Uterus (tissue), 4 donors: ENCODE results near the gene DPEP2NB. TPM values are rescaled to one million over a fixed set of nuclear protein-coding genes. Genes with fewer than 3 reads are reported as not detected.

ENCODE experiments used
- DNase-seq, 2 donors: peaks; one replicate each; pipeline ENCODE4 v3.0.0-alpha.2; 2019 to 2020
- H3K27ac ChIP-seq, 2 donors: fragments of 200-600 bp; sonication (generic); 1 replicate in 1 of 2; 2 replicates in 1 of 2; pipeline ENCODE4 v1.5.1; 2016 to 2018
- H3K27me3 ChIP-seq, 2 donors: fragments of 200-600 bp; sonication (generic); one replicate each; pipeline ENCODE4 v1.5.1; 2018 to 2019; ENCODE audit warnings: control low read depth in 1 of 2
- H3K36me3 ChIP-seq, 2 donors: fragments of 200-600 bp; sonication (generic); one replicate each; pipeline ENCODE4 v1.5.1; 2019; ENCODE audit warnings: control low read depth in 1 of 2
- H3K4me1 ChIP-seq, 2 donors: fragments of 200-600 bp; sonication (generic); one replicate each; pipeline ENCODE4 v1.5.1; 2018 to 2019; ENCODE audit warnings: control low read depth in 1 of 2
- H3K4me3 ChIP-seq, 2 donors: fragments of 200-600 bp; sonication (generic); 1 replicate in 1 of 2; 2 replicates in 1 of 2; pipeline ENCODE4 v1.5.1; 2018 to 2019; ENCODE audit warnings: mild to moderate bottlenecking in 1 of 2
- H3K9me3 ChIP-seq, 2 donors: fragments of 200-600 bp; sonication (generic); one replicate each; pipeline ENCODE4 v1.5.1; 2019; ENCODE audit warnings: control low read depth in 1 of 2
- POLR2A ChIP-seq, 2 donors: fragments of 450-650 bp; IDR thresholded peaks; one replicate each; pipeline ENCODE4 v1.6.1; 2016; ENCODE audit warnings: antibody characterized with exemption in 2 of 2, mild to moderate bottlenecking in 1 of 2, moderate library complexity in 1 of 2
- intact Hi-C: fragments of 100-400 bp; cut with DNase I; formaldehyde crosslinking; loops from one replicate; pipeline ENCODE4 v1.15.1; 2023; ENCODE audit warnings: low total_unique reads
- total RNA-seq, 4 donors: library from RNA; depleted of rRNA in 3 of 4; stranded (reverse); fragments of >200 nt in 3 of 4; gene quantifications; one replicate each; pipeline versions ENCODE4 v1.1.0 to v1.2.4, GENCODE V29; 2014 to 2023
- TF ChIP-seq, protein P1 (sequence below), 4 experiments: fragments of 200-600 bp in 2 of 4; fragments of 450-650 bp in 2 of 4; sonication (generic) in 2 of 4; IDR thresholded peaks; one replicate each; pipeline ENCODE4 v1.5.1; 2016 to 2019; ENCODE audit warnings: antibody characterized with exemption in 4 of 4, mild to moderate bottlenecking in 2 of 4, moderate library complexity in 1 of 4
- donor health status: DM: yes; HTN: yes; CAD: no.

Gene DPEP2NB
- total RNA-seq, 4 donors from 2014 or later: not detected

DNA sequence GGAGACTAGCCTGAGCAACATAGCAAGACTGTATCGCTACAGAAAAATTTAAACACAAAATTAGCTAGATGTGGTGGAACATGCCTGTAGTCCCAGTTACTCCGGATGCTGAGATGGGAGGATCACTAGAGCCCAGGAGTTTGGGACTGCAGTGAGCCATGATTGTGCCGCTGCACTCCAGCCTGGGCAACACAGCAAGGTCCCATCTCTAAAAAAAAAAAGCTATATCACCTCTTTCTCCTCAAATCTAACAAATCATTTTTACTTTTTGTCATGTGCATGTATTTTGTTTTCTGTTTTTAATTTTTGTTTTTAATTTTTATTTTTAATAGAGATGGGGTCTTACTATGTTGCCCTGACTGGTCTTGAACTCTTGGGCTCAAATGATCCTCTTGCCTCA is 13.3 kb upstream of the DPEP2NB start:
- intact Hi-C loops: no loop called here
- Histone ChIP-seq H3K4me1 (no peaks in the 10 kb centered on the region), H3K36me3 (no peaks in the 10 kb centered on the region), H3K27me3 (no peaks in the 10 kb centered on the region), H3K9me3 (no peaks in the 10 kb centered on the region), H3K27ac (no peak overlapping the region), H3K4me3 (no peak overlapping the region)
- TF ChIP-seq, protein P1, sequence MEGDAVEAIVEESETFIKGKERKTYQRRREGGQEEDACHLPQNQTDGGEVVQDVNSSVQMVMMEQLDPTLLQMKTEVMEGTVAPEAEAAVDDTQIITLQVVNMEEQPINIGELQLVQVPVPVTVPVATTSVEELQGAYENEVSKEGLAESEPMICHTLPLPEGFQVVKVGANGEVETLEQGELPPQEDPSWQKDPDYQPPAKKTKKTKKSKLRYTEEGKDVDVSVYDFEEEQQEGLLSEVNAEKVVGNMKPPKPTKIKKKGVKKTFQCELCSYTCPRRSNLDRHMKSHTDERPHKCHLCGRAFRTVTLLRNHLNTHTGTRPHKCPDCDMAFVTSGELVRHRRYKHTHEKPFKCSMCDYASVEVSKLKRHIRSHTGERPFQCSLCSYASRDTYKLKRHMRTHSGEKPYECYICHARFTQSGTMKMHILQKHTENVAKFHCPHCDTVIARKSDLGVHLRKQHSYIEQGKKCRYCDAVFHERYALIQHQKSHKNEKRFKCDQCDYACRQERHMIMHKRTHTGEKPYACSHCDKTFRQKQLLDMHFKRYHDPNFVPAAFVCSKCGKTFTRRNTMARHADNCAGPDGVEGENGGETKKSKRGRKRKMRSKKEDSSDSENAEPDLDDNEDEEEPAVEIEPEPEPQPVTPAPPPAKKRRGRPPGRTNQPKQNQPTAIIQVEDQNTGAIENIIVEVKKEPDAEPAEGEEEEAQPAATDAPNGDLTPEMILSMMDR (IDR thresholded peaks at IDR 0.05): no peak
- no peak for TF ChIP-seq POLR2A (IDR thresholded peaks at IDR 0.05)
- no peak for DNase-seq

DNA sequence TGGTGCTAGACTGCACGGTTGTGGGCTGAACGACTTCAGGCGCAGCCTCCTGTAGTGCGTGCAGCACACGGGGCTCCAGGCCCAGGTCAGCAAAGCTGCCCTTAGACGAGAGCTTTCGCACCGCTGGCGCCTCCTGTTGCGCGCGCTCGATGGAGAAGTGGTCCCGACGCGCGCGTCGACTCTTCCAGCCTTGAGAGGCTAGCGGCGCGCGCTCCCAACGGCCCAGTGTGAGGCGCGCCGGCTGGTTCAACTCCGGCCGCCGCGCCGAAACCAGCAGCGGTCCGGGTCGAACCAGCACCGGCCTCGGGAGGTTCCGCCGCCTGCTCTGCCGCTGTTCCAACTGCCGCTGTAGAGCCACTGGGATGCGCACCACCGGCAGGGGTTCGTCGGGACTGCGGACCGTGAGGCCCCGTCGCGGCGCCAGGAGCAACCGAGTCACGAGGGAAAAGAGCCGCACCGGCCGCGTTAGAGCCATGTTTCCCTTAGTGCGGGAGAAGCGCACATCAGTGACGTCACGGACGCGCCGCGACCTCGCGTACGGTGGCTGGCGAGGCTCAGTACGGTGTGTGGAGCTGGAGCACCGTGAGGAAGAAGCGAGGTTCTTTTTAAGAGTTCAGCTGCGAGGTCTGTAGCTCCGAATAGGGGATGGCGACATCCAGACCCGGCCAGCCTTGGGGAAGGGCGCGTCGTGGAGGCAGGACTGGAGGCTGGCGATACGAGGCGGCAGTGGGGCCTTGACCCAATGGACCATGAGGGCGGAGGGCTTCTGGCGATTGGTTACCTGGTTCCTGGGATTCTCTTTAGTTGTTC is 7.2 kb upstream of the DPEP2NB start, which contains the start of the genes DDX28 and DUS2:
TSS of gene DDX28 (minus strand) at position 505 of the 810 bp plus-strand sequence. CDS start at position 475, 30 bp downstream.
TSS of gene DUS2 (plus strand) at position 557 of the 810 bp plus-strand sequence. CDS start 14,740 bp downstream, outside the sequence.
- H3K27me3 ChIP-seq: no peaks in the 10 kb centered on the region
- H3K9me3 ChIP-seq: no peaks in the 10 kb centered on the region
- peak within 1 kb of the TSS; percentile 82 to 83 for H3K27ac ChIP-seq
- intact Hi-C loops: no loop called here
- H3K4me3 ChIP-seq: peak within 1 kb of the TSS; percentile 66 to 69
- no peaks in the 10 kb centered on the region for H3K36me3 ChIP-seq
- DNase-seq: peak; percentile 91 to 94
- peak in 1 of 2 donors; percentile 53 for TF ChIP-seq POLR2A (IDR thresholded peaks at IDR 0.05)
- TF ChIP-seq, protein P1 (IDR thresholded peaks at IDR 0.05): peak in 1 of 4 experiments; percentile 55
- H3K4me1 ChIP-seq: peaks cover 3% of the 10 kb centered on the region in 2 donors

GRCh38 chr16:68022278-68022727 is 6.6 kb upstream of the DPEP2NB start:
- Histone ChIP-seq H3K9me3 (no peaks in the 10 kb centered on the region), H3K4me3 (peak overlapping the region; percentile 66 to 69), H3K27ac (peak overlapping the region; percentile 82 to 83), H3K36me3 (no peaks in the 10 kb centered on the region), H3K27me3 (no peaks in the 10 kb centered on the region), H3K4me1 (peaks cover 3% of the 10 kb centered on the region in 2 donors)
- intact Hi-C loops: no loop called here
- DNase-seq: no peak
- TF ChIP-seq POLR2A (IDR thresholded peaks at IDR 0.05): no peak
- TF ChIP-seq, protein P1 (IDR thresholded peaks at IDR 0.05): no peak

GRCh38 chr16:68021490-68021889 is 5.8 kb upstream of the DPEP2NB start:
- no peak overlapping the region for H3K4me3 ChIP-seq

More at GRCh38 chr16:68021490-68021889, 5.8 kb upstream of the DPEP2NB start:
- peaks cover 3% of the 10 kb centered on the region in 2 donors for H3K4me1 ChIP-seq
- no peak for DNase-seq
- H3K27ac ChIP-seq: no peak overlapping the region
- no peaks in the 10 kb centered on the region for H3K9me3 ChIP-seq
- no peaks in the 10 kb centered on the region for H3K36me3 ChIP-seq
- no peaks in the 10 kb centered on the region for H3K27me3 ChIP-seq
- intact Hi-C loops: no loop called here
- TF ChIP-seq, protein P1 (IDR thresholded peaks at IDR 0.05): no peak
- TF ChIP-seq POLR2A (IDR thresholded peaks at IDR 0.05): no peak
